Hepatocyte (in vitro differentiated cells): Measurements from ENCODE around the gene CDR2L.

Experiments
- CTCF ChIP-seq: fragments of 200-600 bp; sonication (generic); IDR thresholded peaks from 2 replicates; pipeline ENCODE4 v1.5.1; 2016; ENCODE audit warnings: antibody characterized with exemption, mild to moderate bottlenecking; ENCODE audit not compliant: poor library complexity
- EZH2 ChIP-seq: fragments of 200-600 bp; sonication (generic); IDR thresholded peaks from 2 replicates; pipeline ENCODE4 v1.6.1; 2016; ENCODE audit warnings: antibody characterized with exemption, mild to moderate bottlenecking, borderline replicate concordance

GRCh38 chr17:74978240-74978639 lies 9.2 kb upstream of the CDR2L start:
- TF ChIP-seq CTCF (no peak), EZH2 (no peak)
